HepG2 (cell line): ENCODE measurements around the gene OSGIN1. TPM values are rescaled to one million over a fixed set of nuclear protein-coding genes. Genes with fewer than 3 reads are reported as not detected.

Experiments
- ARHGAP35 ChIP-seq: sonication (generic); formaldehyde crosslinking; IDR thresholded peaks from 2 replicates; pipeline ENCODE4 v1.9.0; 2022; ENCODE audit warnings: mild to moderate bottlenecking, inconsistent platforms, moderate library complexity, missing genetic modification reagents, borderline replicate concordance
- BCL6 ChIP-seq: IDR thresholded peaks from 2 replicates; pipeline ENCODE4 v1.6.1; 2016; ENCODE audit warnings: missing genetic modification reagents, missing compliant biosample characterization
- CHD4 ChIP-seq: fragments of 200-600 bp; sonication (generic); IDR thresholded peaks from 2 replicates; pipeline ENCODE4 v1.7.0; 2017; ENCODE audit warnings: mild to moderate bottlenecking, low read length, borderline replicate concordance
- HES4 ChIP-seq: sonication (generic); formaldehyde crosslinking; IDR thresholded peaks from 2 replicates; pipeline ENCODE4 v1.9.0; 2021; ENCODE audit warnings: mild to moderate bottlenecking, missing genetic modification reagents, borderline replicate concordance
- HOXA7 ChIP-seq: sonication (generic); formaldehyde crosslinking; IDR thresholded peaks from 2 replicates; pipeline ENCODE4 v1.8.1; 2022; ENCODE audit warnings: mild to moderate bottlenecking, missing genetic modification reagents, moderate library complexity
- IKZF4 ChIP-seq: sonication (generic); formaldehyde crosslinking; IDR thresholded peaks from 2 replicates; pipeline ENCODE4 v1.5.1; 2020; ENCODE audit warnings: borderline replicate concordance, mild to moderate bottlenecking, low read depth, missing genetic modification reagents; ENCODE audit errors: not compliant biosample characterization
- KDM2A ChIP-seq: sonication (generic); formaldehyde crosslinking; IDR thresholded peaks from 2 replicates; pipeline ENCODE4 v1.4.0; 2020; ENCODE audit warnings: low read depth, missing genetic modification reagents, borderline replicate concordance
- LCORL ChIP-seq, 2 experiments: fragments of 450-650 bp in 1 of 2; sonication (generic) in 1 of 2; formaldehyde crosslinking in 1 of 2; IDR thresholded peaks; 2 replicates each; pipeline versions ENCODE4 v1.5.0 to v1.6.1; 2017 to 2020; ENCODE audit warnings: antibody characterized with exemption in 1 of 2, missing genetic modification reagents in 1 of 2
- MLX ChIP-seq: IDR thresholded peaks from 2 replicates; pipeline ENCODE4 v1.6.1; 2016
- PAWR ChIP-seq: sonication (generic); formaldehyde crosslinking; IDR thresholded peaks from 2 replicates; pipeline ENCODE4 v1.4.0; 2020; ENCODE audit warnings: missing genetic modification reagents, mild to moderate bottlenecking, borderline replicate concordance
- PPARG ChIP-seq: conservative IDR thresholded peaks from 2 replicates; pipeline ENCODE4 v1.6.1; 2016; ENCODE audit warnings: missing biosample characterization, missing genetic modification reagents
- PRDM15 ChIP-seq: sonication (generic); formaldehyde crosslinking; IDR thresholded peaks from 2 replicates; pipeline ENCODE4 v1.4.0; 2020; ENCODE audit warnings: missing genetic modification reagents
- SAP130 ChIP-seq: IDR thresholded peaks from 2 replicates; pipeline ENCODE4 v1.6.1; 2016; ENCODE audit warnings: low read depth
- XBP1 ChIP-seq: sonication (generic); formaldehyde crosslinking; IDR thresholded peaks from 2 replicates; pipeline ENCODE4 v1.5.0; 2020; ENCODE audit warnings: missing genetic modification reagents
- ZMYM3 ChIP-seq: sonication (generic); formaldehyde crosslinking; IDR thresholded peaks from 2 replicates; pipeline ENCODE4 v1.5.1; 2020; ENCODE audit warnings: mild to moderate bottlenecking, missing genetic modification reagents
- ZNF121 ChIP-seq: sonication (generic); formaldehyde crosslinking; IDR thresholded peaks from 2 replicates; pipeline ENCODE4 v1.5.0; 2020; ENCODE audit warnings: mild to moderate bottlenecking, missing genetic modification reagents
- ZNF207 ChIP-seq: fragments of 450-650 bp; IDR thresholded peaks from 2 replicates; pipeline ENCODE4 v1.6.1; 2016; ENCODE audit warnings: antibody characterized with exemption, borderline replicate concordance
- ZNF414 ChIP-seq: sonication (generic); formaldehyde crosslinking; IDR thresholded peaks from 2 replicates; pipeline ENCODE4 v1.5.0; 2020; ENCODE audit warnings: missing genetic modification reagents
- ZNF546 ChIP-seq: sonication (generic); formaldehyde crosslinking; conservative IDR thresholded peaks from 2 replicates; pipeline ENCODE4 v1.8.1; 2023; ENCODE audit warnings: mild to moderate bottlenecking, missing genetic modification reagents
- ZNF629 ChIP-seq: sonication (generic); formaldehyde crosslinking; conservative IDR thresholded peaks from 2 replicates; pipeline ENCODE4 v1.5.0; 2020; ENCODE audit warnings: missing genetic modification reagents
- ZNF639 ChIP-seq: conservative IDR thresholded peaks from 2 replicates; pipeline ENCODE4 v1.6.1; 2018; ENCODE audit warnings: missing genetic modification reagents
- polyA plus RNA-seq, 8 experiments: library from polyadenylated mRNA; depleted of rRNA in 3 of 8; stranded (reverse) in 7 of 8; unstranded in 1 of 8; fragments of >200 nt; fragmentation: Illumina TruSeq in 4 of 8; extraction: Trizol in 4 of 8; gene quantifications; 2 replicates each; pipeline versions ENCODE4 v1.2.1 to v1.2.3, GENCODE V29; 2011 to 2016; ENCODE audit warnings: low read depth in 4 of 8, missing spikeins in 1 of 8, mixed read lengths in 1 of 8; ENCODE audit not compliant: insufficient read depth in 1 of 8
- total RNA-seq, 5 experiments: library from RNA; depleted of rRNA; stranded (reverse); fragments of >200 nt; fragmentation: Illumina TruSeq; extraction: Trizol; gene quantifications; 2 replicates each; pipeline ENCODE4 v1.2.3, GENCODE V29; 2016; ENCODE audit warnings: low read depth in 1 of 5

OSGIN1 gene
- total and polyA plus RNA-seq, 2 of the 13 experiments (the other 11 are each of a cell fraction or from before 2014, with no cell fraction given): 20.5 to 27.1 TPM

GRCh38 chr16:83952587-83952939, 477 bp upstream of the OSGIN1 start (continued):
- TF ChIP-seq CHD4 (peak; percentile 98), XBP1 (CRISPR knock-in tag) (no peak), PAWR (CRISPR knock-in tag) (0 out of 2 replicates have a peak, but pooled peaks have one; percentile 37), ZNF629 (CRISPR knock-in tag) (peak; percentile 99), ZNF414 (CRISPR knock-in tag) (0 out of 2 replicates have a peak, but pooled peaks have one; percentile 14), MLX (CRISPR knock-in tag) (no peak), KDM2A (CRISPR knock-in tag) (no peak), HES4 (0 out of 2 replicates have a peak, but pooled peaks have one; percentile 12), HOXA7 (CRISPR knock-in tag) (no peak), ZNF121 (no peak), LCORL (IDR thresholded peaks at IDR 0.05) (peak; percentile 57; the same call in 1 of the 2 replicates), LCORL (CRISPR knock-in tag; IDR thresholded peaks at IDR 0.05) (no peak), SAP130 (CRISPR knock-in tag) (no peak), IKZF4 (CRISPR knock-in tag) (no peak), PPARG (no peak), BCL6 (CRISPR knock-in tag) (no peak), PRDM15 (CRISPR knock-in tag) (peak; percentile 98), ARHGAP35 (CRISPR knock-in tag) (no peak), ZNF207 (no peak), ZNF546 (peak; percentile 27; the same call in 1 of the 2 replicates), ZMYM3 (peak; percentile 94), ZNF639 (no peak)
